Natural killer cell treated with Interleukin-12 subunit alpha and Interleukin-12 subunit beta and Interleukin-15 and Interleukin-18, amount 100 ng/mL, for 72 hours (primary cell): ENCODE measurements around the gene NUP205. TPM values are rescaled to one million over a fixed set of nuclear protein-coding genes. Genes with fewer than 3 reads are reported as not detected.

ENCODE experiments used
- ATAC-seq, 2 donors: fragments of 150-1000 bp; cut with Tn5 transposase in 1 of 2; sonication (Bioruptor Pico), chemical (Tn5 transposase) in 1 of 2; 2 replicates each; pipeline ENCODE4 v1.10.0; 2021
- DNase-seq: peaks from one replicate; pipeline ENCODE4 v3.0.0; 2022; ENCODE audit warnings: low spot score
- H3K27ac Mint-ChIP-seq, 2 donors: 1 replicate in 1 of 2; 2 replicates in 1 of 2; pipeline ENCODE4 v1.8.0; 2022; ENCODE audit warnings: mixed read lengths in 2 of 2, mild to moderate bottlenecking in 1 of 2, moderate library complexity in 1 of 2
- H3K27me3 Mint-ChIP-seq, 2 donors: 1 replicate in 1 of 2; 2 replicates in 1 of 2; pipeline ENCODE4 v1.8.0; 2022; ENCODE audit warnings: mixed read lengths in 2 of 2
- H3K36me3 Mint-ChIP-seq: one replicate; pipeline ENCODE4 v1.8.0; 2022; ENCODE audit warnings: mixed read lengths
- H3K4me1 Mint-ChIP-seq, 2 donors: 1 replicate in 1 of 2; 2 replicates in 1 of 2; pipeline ENCODE4 v1.8.0; 2022; ENCODE audit warnings: low read depth in 2 of 2, mixed read lengths in 2 of 2, mild to moderate bottlenecking in 1 of 2
- H3K4me3 Mint-ChIP-seq: one replicate; pipeline ENCODE4 v1.8.0; 2022; ENCODE audit warnings: mixed read lengths
- H3K9me3 Mint-ChIP-seq: 2 replicates; pipeline ENCODE4 v1.8.0; 2022; ENCODE audit warnings: mixed read lengths
- total RNA-seq, 2 donors: library from RNA; stranded (reverse); gene quantifications; one replicate each; pipeline ENCODE4 v1.2.3, GENCODE V29; 2022

The NUP205 gene
- total RNA-seq, 2 donors from 2014 or later: 83.5 to 122 TPM

DNA sequence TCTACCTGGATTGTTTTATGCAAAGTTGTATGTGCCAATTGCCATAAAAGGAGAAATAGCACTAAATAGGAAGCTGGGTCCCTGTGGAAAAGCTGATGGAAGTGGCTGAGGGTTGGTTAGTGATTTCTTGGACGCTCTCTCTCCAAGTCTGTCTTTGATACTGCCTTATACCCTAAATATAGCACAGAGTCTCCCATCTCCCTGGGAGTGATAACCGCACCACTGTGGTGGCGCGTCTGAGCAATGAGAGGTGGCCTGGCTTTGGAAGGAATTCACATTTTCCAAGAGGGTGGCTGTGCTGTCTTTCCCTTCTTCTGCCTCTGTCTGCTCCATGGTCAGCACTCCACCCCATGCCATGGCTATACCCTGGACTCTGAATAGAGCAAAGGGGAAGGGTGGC is 135.8 kb downstream of the NUP205 start:
- Mint-ChIP-seq H3K36me3 (no peaks in the 10 kb centered on the region), H3K27me3 (no peaks in the 10 kb centered on the region), H3K4me1 (no peaks in the 10 kb centered on the region), H3K4me3 (no peak overlapping the region), H3K9me3 (no peaks in the 10 kb centered on the region), H3K27ac (no peak overlapping the region)
- ATAC-seq (no peak), DNase-seq (no peak)

DNA sequence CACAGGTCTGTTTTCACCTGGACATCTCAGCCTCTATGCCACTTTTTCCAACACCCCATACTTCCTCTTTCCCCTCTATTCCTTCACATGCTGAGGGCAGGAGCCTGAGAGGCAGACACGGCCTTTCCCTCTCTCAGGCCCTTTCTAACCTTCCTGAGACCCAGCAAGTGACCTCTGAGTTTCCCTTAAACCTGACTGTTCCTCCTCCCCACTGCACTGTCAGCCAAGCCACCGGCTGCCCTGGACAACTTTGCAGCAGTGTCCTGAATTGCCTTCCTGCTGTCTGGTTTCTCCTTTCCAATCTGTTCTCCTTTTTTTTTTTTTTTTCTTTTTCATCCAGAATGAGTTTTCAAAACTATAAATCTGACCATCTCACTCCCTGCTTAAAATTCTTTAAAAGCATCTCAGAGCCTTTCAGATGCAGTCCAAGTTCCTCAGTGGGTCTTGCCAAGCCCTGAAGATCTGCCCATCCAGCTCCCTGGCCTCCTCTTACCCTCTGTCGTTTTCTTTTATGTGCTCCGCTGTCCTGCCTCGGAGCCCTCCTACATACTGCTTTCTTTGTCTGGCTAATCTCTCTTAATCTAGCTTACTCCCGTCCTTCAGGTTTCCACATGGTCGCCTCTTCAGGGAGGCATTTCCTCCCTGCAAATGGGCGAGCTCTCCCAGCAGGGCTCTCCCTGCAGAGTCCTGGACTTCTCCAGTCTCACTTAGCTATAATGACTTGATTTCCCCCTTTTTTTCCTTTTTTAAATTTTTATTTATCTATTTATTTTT is 139.7 kb downstream of the NUP205 start:
- no peak for ATAC-seq
- H3K9me3 Mint-ChIP-seq: no peaks in the 10 kb centered on the region
- H3K27ac Mint-ChIP-seq: no peak overlapping the region
- H3K36me3 Mint-ChIP-seq: no peaks in the 10 kb centered on the region
- no peaks in the 10 kb centered on the region for H3K27me3 Mint-ChIP-seq
- H3K4me1 Mint-ChIP-seq: no peaks in the 10 kb centered on the region
- H3K4me3 Mint-ChIP-seq: no peak overlapping the region
- DNase-seq: no peak

Other genes starting within 250 kb of the NUP205 start
- gene CNOT4, start 47.8 kb upstream of the NUP205 start, total RNA-seq: 10 to 100 TPM; 25.6 to 32.9 TPM
- 10 to 100 TPM; 17.3 to 20.0 TPM for gene STMP1, start 104.6 kb downstream of the NUP205 start, total RNA-seq
- gene SLC13A4, start 170.3 kb downstream of the NUP205 start, total RNA-seq: not detected
- not detected for gene FAM180A, start 190.9 kb downstream of the NUP205 start, total RNA-seq